Tibial artery (tissue), 4 donors: ENCODE results near the gene BMPER.

Experiments
- DNase-seq, 2 donors: peaks; one replicate each; pipeline ENCODE4 v3.0.0-alpha.2; 2019
- H3K27ac ChIP-seq, 2 donors: fragments of 200-600 bp; sonication (generic) in 1 of 2; 1 replicate in 1 of 2; 2 replicates in 1 of 2; pipeline ENCODE4 v1.5.1; 2018 to 2019; ENCODE audit warnings: mild to moderate bottlenecking in 1 of 2
- H3K27me3 ChIP-seq, 2 donors: fragments of 200-600 bp; sonication (generic) in 1 of 2; one replicate each; pipeline versions ENCODE4 v1.5.1 to v1.6.0; 2016 to 2019
- H3K36me3 ChIP-seq, 3 donors: fragments of 200-600 bp; sonication (generic) in 2 of 3; one replicate each; pipeline ENCODE4 v1.5.1; 2016 to 2019; ENCODE audit warnings: mild to moderate bottlenecking in 2 of 3
- H3K4me1 ChIP-seq, 4 donors: fragments of 200-600 bp; sonication (generic) in 2 of 4; 1 replicate in 3 of 4; 2 replicates in 1 of 4; pipeline ENCODE4 v1.5.1; 2016 to 2019
- H3K4me3 ChIP-seq, 2 donors: fragments of 200-600 bp; sonication (generic) in 1 of 2; 1 replicate in 1 of 2; 2 replicates in 1 of 2; pipeline ENCODE4 v1.5.1; 2018 to 2019; ENCODE audit warnings: mild to moderate bottlenecking in 2 of 2
- H3K9me3 ChIP-seq, 3 donors: fragments of 200-600 bp; sonication (generic) in 1 of 3; one replicate each; pipeline ENCODE4 v1.5.1; 2016 to 2019
- intact Hi-C: fragments of 100-400 bp; cut with DNase I; formaldehyde crosslinking; loops from one replicate; pipeline ENCODE4 v1.15.0; 2023; ENCODE audit warnings: low total_unique reads
- TF ChIP-seq, protein P1 (sequence below), 2 experiments: fragments of 200-600 bp in 1 of 2; fragments of 450-650 bp in 1 of 2; IDR thresholded peaks; one replicate each; pipeline ENCODE4 v1.5.1; 2017 to 2019; ENCODE audit warnings: antibody characterized with exemption in 2 of 2, mild to moderate bottlenecking in 1 of 2, moderate library complexity in 1 of 2

BMPER gene

DNA sequence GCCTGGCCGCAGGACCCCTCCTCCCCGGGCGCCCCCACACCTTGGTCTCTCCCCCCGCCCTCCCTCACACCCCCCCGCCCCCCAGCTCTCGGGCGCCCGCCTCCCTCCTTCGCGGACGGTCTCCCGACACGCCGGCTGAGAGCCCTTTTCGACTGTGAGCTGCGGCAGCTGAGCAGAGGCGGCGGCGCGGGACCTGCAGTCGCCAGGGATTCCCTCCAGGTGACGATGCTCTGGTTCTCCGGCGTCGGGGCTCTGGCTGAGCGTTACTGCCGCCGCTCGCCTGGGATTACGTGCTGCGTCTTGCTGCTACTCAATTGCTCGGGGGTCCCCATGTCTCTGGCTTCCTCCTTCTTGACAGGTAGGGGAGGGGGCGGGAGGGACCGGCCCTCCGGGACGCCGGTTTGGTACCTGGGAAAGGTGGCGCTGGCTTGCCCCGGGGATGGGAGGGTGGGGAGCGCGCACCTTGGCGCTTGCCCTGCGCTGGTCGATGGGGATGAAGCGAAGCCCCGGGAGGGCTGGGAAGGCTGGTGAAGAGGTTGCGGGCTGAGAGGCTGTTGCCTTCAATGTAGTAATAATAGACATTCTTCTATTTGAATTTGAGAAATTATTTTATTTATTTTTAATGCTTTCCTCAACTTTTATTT is at the start of gene BMPER:
BMPER (plus strand) TSS at position 151 of the 644 bp plus-strand sequence; CDS start at position 226, 75 bp downstream.
- TF ChIP-seq, protein P1, sequence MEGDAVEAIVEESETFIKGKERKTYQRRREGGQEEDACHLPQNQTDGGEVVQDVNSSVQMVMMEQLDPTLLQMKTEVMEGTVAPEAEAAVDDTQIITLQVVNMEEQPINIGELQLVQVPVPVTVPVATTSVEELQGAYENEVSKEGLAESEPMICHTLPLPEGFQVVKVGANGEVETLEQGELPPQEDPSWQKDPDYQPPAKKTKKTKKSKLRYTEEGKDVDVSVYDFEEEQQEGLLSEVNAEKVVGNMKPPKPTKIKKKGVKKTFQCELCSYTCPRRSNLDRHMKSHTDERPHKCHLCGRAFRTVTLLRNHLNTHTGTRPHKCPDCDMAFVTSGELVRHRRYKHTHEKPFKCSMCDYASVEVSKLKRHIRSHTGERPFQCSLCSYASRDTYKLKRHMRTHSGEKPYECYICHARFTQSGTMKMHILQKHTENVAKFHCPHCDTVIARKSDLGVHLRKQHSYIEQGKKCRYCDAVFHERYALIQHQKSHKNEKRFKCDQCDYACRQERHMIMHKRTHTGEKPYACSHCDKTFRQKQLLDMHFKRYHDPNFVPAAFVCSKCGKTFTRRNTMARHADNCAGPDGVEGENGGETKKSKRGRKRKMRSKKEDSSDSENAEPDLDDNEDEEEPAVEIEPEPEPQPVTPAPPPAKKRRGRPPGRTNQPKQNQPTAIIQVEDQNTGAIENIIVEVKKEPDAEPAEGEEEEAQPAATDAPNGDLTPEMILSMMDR (IDR thresholded peaks at IDR 0.05): no peak
- H3K9me3 ChIP-seq: no peaks in the 10 kb centered on the region
- peak in 1 of 2 donors; percentile 63 for DNase-seq
- intact Hi-C loops: no loop called here
- H3K4me3 ChIP-seq: peak within 1 kb of the TSS; percentile 54 to 75
- no peaks in the 10 kb centered on the region for H3K36me3 ChIP-seq
- H3K27ac ChIP-seq: peak within 1 kb of the TSS; percentile 38 to 67
- peaks cover 0 to 4% of the 10 kb centered on the region in 2 donors for H3K27me3 ChIP-seq
- H3K4me1 ChIP-seq: peaks cover 0 to 18% (median 8%) of the 10 kb centered on the region in 4 donors

DNA sequence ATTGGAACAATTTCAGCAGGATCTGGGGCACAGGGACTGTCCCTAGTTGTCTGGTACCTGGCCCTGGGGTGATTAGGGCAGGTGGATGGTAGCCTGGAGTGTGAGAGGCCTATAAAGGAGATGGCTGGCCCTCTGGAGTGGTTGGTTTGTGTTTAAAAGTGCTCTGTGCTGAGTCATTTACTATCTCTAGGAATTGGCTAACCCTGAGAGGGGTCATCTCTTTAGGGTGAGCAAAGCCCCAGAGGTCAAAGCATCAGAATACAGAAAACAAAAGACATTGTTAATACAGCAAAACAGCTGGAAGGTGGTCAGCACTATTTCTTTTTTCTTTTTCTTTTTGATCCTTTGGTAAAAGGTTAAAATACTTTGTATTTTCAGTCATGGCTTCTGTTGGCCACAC is 43.4 kb upstream of the BMPER start:
- Histone ChIP-seq H3K4me3 (no peak overlapping the region), H3K9me3 (no peaks in the 10 kb centered on the region), H3K27ac (no peak overlapping the region), H3K36me3 (no peaks in the 10 kb centered on the region), H3K4me1 (peaks cover 0 to 10% (median 3%) of the 10 kb centered on the region in 4 donors), H3K27me3 (no peaks in the 10 kb centered on the region)
- intact Hi-C loops: no loop called here
- no peak for DNase-seq
- TF ChIP-seq, protein P1 (IDR thresholded peaks at IDR 0.05): no peak

DNA sequence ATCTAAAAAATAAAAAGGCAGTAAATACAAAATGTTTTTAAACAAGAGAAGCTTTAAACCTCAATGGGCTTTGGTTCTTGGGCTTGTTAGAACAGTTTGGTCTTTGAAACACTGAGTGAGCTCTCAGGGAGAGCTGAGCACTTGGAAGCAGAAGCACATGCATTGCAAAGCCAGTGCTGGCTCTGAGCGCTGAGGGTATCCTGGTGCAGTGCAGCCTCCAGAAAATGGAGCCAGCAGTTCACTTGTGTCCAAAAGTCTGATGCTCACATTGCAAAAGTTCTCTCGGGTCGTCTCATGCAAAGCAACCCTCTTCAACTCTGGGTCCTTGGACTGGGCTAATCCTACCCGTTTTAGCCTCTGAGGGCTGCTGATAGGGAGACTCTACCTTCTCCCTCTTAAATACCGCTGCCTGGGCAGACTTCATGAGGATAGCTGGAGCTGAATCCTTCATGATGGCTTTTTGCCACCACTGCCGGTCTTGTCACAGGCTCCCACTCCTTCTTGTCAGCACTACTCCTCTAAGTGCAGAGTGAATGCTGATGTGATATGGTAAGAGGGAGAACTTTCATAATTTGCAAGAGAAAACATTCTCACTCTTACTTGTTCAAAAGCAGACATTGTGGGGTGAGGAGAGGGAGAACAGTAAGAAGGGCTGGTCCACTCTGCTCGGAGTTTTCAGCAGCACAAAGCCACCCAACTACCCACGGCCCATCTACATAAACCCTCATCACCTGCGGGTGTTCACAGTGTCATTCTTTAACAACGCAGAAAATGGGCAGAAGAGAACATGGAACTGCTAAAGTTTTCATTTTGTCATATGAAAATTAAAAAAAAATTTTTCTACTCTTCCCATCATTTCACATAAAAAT is 42.2 kb upstream of the BMPER start:
- Histone ChIP-seq H3K4me1 (peaks cover 0 to 10% (median 3%) of the 10 kb centered on the region in 4 donors), H3K36me3 (no peaks in the 10 kb centered on the region), H3K4me3 (no peak overlapping the region), H3K27me3 (no peaks in the 10 kb centered on the region), H3K9me3 (no peaks in the 10 kb centered on the region), H3K27ac (no peak overlapping the region)
- intact Hi-C loops: no loop called here
- TF ChIP-seq, protein P1 (IDR thresholded peaks at IDR 0.05): no peak
- DNase-seq: peak; percentile 65 to 69

DNA sequence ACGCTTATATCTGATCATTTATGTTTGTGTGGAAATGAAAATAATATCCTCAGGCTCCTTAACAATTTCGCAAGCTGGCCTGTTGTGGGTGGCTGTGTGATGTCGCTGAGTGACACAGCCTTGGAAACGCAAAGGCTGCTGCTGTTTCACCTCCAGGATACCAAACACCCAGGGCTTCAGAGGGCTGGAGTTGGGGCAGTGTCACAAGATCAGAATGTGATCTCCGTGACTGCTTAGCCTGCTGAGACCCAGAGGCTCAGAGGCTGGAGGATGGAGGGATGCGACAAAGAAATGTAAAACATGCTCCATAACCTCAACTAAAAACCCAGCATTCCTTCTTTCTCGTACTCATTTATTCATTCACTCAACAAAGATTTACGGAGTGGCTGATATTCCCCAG is 37.2 kb upstream of the BMPER start:
- Histone ChIP-seq H3K36me3 (no peaks in the 10 kb centered on the region), H3K4me1 (peaks cover 0 to 3% (median 1%) of the 10 kb centered on the region in 4 donors), H3K4me3 (no peak overlapping the region), H3K27me3 (no peaks in the 10 kb centered on the region), H3K9me3 (no peaks in the 10 kb centered on the region), H3K27ac (no peak overlapping the region)
- DNase-seq: no peak
- intact Hi-C loops: no loop called here
- TF ChIP-seq, protein P1 (IDR thresholded peaks at IDR 0.05): no peak

DNA sequence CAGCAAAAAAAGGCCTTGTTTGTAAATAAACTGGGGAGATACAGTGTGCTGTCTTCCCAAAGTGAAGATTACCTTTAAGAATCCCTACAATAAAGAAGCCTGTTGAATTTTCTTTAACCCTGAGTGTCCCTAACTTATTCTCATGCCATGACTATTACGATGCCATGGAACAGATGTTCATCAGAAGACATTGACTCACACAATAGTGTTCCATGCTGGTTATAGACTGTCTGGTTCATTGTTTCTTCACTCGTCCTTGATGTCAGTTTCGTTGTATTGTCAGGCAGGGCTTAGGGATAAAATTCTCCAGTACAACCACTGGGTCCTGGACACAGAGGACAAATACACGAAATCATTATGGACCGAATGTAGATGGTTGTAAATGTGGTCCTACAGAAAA is 36.2 kb upstream of the BMPER start:
- intact Hi-C loops: no loop called here
- H3K27ac ChIP-seq: no peak overlapping the region
- TF ChIP-seq, protein P1 (IDR thresholded peaks at IDR 0.05): no peak
- no peak for DNase-seq
- no peak overlapping the region for H3K4me3 ChIP-seq
- H3K9me3 ChIP-seq: no peaks in the 10 kb centered on the region
- no peaks in the 10 kb centered on the region for H3K36me3 ChIP-seq
- peaks cover 7 to 10% (median 8%) of the 10 kb centered on the region in 4 donors for H3K4me1 ChIP-seq
- H3K27me3 ChIP-seq: no peaks in the 10 kb centered on the region
